Stimulated activated CD8-positive, alpha-beta memory T cell treated with anti-CD3 and anti-CD28 coated beads, Interleukin-15, amount 100 ng/mL, for 24 hours (primary cell): ENCODE data around the gene CALM1.

ENCODE experiments used
- DNase-seq: peaks from one replicate; pipeline ENCODE4 v3.0.0-alpha.2; 2020; ENCODE audit warnings: low read depth

The CALM1 gene

DNA sequence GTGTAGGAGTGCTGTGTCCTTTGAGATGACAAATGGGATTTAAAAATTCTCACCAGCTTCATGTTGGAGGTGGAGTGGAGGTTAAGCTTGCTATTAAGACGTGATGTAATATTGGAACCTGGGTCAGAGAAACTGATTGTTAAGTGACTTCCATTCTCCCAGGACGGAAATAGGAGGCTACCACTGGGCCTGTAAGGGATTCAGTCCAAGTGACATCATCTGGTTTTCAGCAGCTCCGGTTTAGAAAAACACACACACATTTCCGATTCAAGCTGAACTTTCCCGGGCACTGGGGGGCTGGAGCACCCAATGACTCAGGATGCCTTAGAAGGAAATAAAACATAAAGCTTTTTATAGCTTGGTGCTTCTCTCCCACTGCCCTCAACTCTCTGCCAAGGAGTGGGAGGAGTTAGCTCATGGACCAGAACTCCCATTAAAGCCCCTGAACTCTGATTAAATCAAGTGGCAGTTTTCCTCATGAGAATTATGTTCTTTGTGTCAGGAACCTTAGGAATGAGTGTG is 12.4 kb downstream of the CALM1 start:
- DNase-seq = no peak

- DNase-seq = no peak
Observed at GRCh38 chr14:90412058-90412457, 15.2 kb downstream of the CALM1 start.

DNA sequence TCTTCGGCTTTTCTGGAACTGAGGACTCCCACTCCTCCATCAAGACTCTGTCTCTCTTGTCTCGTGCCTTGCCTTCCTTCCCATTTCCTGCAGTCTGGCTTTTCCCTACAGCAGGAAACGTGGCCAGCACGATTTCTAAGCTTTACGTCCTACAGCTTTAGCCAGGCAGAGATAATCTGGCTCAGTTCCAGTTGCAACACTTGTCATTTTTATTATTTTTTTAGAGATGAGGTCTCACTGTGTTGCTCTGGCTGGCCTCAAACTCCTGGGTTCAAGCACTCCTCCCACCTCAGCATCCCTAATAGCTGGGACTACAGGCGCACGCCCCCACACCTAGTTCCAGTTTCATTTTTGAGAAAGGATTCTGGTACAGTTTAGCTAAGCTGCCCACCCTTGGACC is 19.9 kb downstream of the CALM1 start:
- no peak for DNase-seq

DNA sequence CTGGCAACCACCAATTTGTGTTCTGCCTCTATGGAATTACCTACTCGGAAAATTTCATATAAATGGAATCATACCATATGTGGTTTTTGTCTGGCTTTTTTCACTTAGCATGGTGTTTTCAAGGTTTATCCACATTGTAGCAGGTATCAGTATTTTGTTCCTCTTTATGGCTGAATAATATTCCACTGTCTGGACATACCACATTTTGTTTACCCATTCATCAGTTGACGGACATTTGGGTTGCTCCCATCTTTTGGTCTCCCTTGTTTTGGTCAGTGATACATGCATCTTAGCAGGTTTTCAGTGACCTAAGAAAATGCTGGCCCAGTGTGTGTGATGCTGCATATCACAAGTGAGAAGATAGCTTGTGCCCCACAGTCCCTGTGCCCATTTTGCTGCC is 21.2 kb downstream of the CALM1 start:
- no peak for DNase-seq

GRCh38 chr14:90419200-90419599 is 22.4 kb downstream of the CALM1 start:
- DNase-seq = no peak

DNA sequence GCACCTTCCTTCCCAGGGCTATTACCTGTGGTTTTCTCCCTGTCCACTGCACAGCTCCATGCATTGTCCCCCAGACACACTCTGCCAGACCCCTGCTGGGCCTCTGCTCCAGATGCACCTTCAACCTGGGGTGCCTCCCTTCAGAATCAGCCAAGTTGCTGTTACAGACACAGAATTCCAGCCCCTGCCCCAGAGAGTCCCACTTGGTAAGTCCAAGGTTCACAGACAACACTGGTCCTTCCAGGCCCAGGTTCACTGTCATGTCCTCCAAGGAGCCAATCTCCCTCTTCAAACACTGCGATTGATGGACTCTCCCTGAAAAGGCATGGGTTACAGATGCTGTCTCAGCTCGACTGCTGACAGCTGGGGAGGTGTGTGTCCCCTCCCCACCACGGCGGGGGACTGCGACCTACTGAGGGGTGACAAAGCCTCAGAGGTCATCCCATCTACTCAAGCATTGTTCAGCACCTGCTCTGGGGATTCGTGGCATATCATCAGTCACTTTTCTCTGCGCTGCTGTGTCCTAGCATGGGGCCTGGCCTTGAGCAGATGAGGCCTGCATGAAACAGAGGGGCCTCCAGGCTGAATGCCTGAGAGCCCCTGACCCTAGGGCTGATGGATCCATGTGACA is 24.3 kb downstream of the CALM1 start:
- DNase-seq = no peak

GRCh38 chr14:90421632-90422020 is 24.8 kb downstream of the CALM1 start:
- no peak for DNase-seq

- DNase-seq = no peak
Observed at GRCh38 chr14:90423166-90423565, 26.3 kb downstream of the CALM1 start.

GRCh38 chr14:90424075-90424474 is 27.2 kb downstream of the CALM1 start:
- DNase-seq = no peak

- no peak for DNase-seq
Observed at GRCh38 chr14:90424686-90425372, 28.0 kb downstream of the CALM1 start.

DNA sequence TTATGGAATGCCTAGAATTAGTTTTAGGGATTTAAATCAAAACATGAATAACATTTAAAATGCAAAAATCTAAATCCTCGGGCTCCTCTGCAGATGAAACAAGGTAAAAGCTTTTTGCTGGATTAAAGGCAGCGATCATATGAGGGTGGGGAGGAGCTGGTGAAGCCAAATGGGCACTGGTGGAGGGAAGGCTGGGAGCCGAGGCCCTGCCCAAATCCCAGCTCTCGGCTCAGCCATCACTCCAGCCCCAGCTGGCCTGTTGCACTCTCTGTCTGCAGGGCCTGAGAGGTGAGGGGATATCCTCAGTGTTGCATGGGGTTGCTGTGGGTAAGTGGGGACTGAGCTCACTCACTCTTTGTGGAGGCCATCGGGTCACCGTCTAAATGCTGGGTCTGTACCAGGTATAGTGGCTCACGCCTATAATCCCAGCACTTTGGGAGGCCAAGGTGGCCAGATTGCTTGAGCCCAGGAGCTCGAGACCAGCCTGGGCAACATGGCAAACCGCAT is 28.6 kb downstream of the CALM1 start:
- DNase-seq = no peak

- no peak for DNase-seq
Observed at GRCh38 chr14:90426031-90426540, 29.3 kb downstream of the CALM1 start.

DNA sequence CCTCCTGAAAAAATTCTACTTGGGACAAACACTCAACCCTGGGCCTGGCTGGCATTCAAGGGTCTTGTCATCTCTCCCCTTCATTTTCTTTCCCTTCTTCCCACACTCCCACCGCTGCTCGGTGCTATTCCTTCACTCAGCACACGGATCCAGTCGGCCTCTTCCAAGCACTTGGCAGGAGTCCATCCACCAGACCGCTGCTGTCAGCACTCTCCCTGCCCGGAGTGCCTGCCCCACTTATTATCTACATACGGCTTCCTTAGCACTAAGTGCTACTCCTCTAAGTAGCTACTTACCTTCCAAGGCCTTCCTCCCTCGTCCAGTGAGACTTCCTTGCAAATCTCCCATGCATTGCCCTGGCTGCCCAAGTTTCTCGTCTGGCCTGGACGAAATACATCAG is 29.8 kb downstream of the CALM1 start:
- DNase-seq = no peak

DNA sequence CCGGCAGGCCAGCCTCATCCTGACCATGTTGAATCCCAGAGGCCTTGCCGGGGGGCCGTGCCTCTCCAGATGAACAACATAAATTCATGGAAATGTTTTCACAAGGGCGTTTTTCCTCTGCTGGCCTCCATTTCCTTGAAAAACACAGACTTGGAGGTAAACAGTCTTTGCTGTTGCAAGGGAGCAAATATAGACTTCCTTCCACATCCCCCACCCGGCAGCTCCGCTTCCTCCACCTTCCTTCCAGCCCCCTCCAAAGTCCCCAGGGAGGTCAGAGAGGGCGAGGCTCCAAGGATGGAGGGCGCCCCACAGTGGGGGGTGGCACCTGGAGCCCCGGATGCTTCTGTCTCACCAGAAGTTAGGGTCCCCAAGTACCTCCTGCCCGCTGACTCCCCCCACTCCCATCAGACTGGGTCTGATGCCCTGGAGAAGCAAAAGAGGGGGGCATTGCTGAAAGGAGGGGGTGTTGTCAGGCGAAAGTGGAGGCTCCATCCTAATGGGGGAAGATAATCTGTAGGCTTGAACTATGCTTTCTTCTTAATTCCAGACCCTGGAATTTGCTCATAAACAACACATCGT is 31.1 kb downstream of the CALM1 start:
- no peak for DNase-seq

DNA sequence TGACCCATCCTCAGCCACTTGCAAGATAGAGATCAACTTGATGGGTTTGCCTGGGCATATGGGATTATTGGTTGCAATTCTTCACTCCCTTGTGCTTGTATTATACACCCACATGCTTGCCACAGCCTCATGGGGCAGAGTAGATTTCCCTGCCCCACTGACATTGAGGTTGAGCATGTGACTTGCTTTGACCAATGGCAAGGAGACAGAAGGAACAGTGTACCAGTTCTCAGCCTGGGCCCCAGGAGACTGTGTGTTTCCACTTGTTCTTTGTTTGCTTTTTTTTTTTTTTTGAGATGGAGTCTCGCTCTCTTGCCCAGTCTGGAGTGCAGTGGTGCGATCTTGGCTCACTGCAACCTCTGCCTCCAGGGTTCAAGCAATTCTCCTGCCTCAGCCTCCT is 31.8 kb downstream of the CALM1 start:
- DNase-seq = no peak

DNA sequence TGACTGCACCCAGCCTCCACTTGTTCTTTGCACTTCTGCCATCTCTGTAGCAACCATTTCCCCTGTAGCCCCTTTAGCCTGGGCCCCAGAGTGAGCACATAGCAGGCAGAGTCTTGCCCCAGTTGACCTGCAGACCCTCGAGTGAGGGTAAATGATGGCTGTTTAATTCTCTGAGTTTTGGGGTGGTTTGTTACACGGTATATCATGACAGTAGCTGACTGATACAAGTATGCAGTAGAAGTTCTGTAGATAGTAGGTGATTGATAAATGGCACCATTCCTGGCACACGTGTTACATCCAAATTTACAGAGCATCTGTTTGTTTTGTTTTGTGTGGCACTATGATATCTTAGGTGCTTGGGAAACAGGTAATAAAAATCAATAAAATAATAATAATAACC is 32.4 kb downstream of the CALM1 start:
- no peak for DNase-seq

GRCh38 chr14:90429754-90430153 is 32.9 kb downstream of the CALM1 start:
- DNase-seq = no peak

- DNase-seq = no peak
Observed at GRCh38 chr14:90434370-90435020, 37.7 kb downstream of the CALM1 start.

GRCh38 chr14:90438841-90439240 is 42.0 kb downstream of the CALM1 start:
- no peak for DNase-seq

- no peak for DNase-seq
Observed at GRCh38 chr14:90440021-90440451, 43.2 kb downstream of the CALM1 start.

- DNase-seq = no peak
Observed at GRCh38 chr14:90440592-90440991, 43.8 kb downstream of the CALM1 start.

- no peak for DNase-seq
Observed at GRCh38 chr14:90442388-90442787, 45.6 kb downstream of the CALM1 start.
